AML-193 (cell line): Measurements from ENCODE around the gene LRRC4C.
"Not testable (repeated sequence)": the region's sequence is repeated elsewhere in the genome, so short reads cannot be mapped to it uniquely, and the experiment has no call there.

Experiments
- DNase-seq, 2 experiments: peaks; one replicate each; lab custom pipeline; 2025; lab: John Stamatoyannopoulos, UW

The LRRC4C gene

DNA sequence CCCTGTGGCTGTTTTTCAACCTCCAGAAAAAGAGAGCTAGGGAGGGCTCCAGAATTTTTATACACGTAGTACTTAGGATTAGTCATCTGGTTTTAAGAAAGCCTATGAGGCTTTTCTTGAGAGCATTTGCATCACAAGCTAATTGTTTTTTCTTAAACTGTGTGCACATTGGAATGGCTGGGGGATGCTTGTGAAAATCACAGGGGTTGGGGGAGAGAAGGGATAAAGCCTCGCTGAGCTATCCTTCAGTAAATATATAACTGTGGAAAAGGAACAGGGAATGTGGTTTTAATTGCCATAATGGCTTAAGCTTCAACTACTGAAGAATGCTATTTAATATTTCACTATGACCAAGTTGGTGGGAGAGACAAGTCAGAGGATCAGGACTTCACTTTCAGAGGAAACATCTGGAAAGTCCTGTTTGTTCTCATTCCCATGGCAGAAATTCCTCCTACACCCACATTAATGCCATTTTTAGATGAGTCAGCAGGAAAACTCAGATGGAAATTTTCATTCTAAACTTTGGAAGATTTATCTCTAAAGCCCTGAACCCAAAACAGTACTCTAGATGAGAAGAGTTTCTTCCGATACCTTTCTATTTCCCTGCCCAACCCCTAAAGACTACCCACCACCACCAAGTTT lies 591.3 kb downstream of the LRRC4C start:
- no peak for DNase-seq

DNA sequence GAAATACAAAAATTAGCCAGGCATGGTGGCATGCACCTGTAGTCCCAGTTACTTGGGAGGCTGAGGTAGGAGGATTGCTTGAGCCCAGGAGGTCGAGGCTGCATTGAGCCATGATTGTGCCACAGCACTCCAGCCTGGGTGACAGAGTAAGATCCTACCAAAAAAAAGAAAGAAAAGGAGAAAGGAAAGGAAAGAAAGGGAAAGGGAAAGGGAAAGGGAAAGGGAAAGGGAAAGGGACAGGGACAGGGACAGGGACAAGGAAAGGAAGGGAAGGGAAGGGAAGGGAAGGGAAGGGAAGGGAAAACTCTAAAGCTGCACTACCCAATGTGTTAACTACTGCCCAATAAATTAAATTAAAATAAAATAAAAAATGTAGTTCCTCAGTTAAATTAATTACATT lies 601.7 kb downstream of the LRRC4C start:
- not testable (repeated sequence) for DNase-seq

DNA sequence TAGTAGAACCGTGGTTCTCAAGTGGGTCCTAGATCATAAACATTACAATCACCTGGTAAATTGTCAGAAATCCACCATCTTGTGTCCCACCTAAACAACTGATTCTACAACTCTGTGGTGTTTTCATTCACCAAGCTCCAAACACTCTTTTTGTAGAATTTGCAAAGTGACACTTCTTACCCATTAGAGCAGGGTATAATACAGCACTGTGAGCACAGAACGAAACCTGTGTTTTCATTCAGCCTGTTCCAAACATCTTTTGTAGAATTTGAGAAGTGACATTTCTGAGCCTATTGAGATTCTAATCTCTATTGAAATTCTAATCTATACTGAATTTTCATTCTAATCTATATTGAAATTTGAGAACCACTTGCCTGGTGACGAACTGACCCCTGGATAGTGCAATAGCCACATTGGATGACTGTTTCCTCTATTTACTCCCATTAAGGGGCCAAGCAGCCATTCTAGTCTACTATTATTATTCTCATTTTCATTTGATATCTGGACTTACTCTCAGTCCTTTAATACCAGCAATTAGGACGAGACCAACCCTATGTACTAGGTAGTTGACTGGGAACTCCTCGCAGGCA lies 616.6 kb downstream of the LRRC4C start:
- no peak for DNase-seq

DNA sequence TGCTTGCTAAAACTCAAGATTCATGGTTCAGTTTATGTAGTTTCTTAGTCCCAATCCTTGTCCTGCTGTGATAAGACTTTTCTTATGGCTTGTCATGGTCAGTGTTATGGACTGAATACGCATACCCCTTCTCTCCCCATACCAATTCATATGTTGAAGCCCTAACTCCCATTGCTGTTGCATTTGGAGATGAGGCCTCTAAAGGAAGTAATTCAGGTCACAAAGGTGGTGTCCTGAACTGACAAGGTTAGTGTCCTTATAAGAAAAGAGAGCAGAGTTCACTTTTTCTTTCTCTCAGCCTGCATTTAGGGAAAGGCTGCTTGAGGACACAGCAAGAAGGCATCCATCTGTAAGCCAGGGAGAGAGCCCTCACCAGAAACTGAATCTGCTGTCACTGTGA lies 618.2 kb downstream of the LRRC4C start:
- DNase-seq, result no peak

DNA sequence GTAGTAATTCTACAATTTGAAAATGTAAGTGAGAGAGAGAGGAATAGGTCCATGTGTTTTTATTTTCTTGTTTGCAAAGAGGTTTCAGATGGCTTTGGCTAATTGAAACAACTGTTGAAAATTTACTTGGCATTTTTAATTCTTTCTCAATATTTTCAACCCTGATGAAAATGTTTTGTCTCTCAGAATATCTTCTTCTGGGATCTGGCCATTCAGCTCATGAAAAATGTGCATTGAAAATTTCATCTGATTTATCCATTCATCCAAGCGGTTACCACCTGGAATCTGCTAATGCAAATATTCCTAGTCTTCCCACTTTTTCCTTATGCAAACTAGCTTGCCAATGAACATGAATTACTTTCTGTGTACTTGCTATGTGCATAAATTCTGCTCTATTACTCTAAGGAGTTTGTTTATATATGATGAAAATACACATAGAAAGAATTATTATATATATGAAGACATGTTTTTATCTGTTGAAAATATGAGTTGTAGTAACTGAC lies 621.2 kb downstream of the LRRC4C start:
- DNase-seq, result no peak

DNA sequence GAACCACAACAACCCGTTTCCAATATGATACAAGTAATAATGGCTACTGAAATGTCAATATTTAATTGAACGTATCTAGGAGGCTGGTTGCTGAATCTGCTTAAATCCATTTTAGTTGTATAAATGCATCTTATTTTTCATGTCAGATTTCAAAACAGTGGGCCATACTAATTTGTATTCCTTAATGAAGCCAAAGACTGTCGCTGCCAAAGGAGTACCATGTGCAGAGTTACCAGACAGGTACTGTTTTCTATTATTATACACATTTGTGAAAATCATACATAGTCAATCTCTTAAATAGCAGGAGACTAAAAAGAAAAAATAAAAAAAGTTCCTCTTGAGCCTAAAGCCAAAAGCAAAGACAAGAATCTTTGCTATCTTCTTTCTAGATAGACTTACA lies 632.3 kb downstream of the LRRC4C start:
- DNase-seq, result no peak

DNA sequence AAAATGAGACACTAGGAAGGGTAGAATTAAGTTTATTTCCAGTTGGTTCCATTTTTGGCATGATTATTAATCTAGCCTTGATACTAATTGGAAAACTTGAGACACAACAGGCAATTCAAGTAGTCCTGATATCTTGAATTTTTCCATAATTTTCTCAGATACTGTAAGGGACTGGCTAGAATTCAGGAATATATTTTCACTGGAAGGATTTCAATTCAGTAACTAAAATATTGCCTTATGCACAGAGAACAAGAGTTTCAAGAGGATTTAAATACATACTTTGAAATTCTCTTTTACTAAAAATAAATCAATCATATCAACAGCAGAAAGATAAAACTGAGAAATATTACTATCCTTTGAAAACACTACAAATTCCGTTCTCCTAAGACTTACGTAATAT lies 632.9 kb downstream of the LRRC4C start:
- no peak for DNase-seq

DNA sequence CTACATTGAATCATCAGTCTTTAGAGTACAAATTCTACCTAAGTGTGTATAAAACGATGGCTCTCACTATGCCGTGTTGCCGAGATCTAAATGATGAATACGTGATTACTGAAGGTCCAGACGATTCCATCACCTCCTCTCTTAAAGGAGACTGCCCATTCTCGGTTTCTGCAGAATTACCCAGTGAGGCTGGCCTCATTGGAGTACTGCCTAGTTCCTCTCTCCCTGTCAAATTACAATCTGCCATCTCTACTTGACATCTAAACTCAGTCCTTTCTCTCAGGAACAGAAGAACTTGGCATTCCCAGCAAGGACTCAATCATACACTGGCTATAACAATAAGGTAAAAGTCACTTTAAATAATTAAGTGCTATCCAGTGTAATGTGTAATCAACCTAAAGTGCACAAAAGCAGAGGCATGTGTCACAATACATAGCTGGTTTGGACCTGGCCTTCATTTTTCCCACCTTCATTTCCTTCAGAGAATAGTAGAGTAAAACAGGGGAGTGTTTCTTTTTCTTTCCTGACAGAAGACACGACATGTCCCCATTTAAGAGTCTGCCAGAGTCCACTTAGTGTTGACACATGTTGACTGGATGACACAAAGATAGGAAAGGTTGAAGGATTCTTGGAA lies 634.1 kb downstream of the LRRC4C start:
- no peak for DNase-seq

DNA sequence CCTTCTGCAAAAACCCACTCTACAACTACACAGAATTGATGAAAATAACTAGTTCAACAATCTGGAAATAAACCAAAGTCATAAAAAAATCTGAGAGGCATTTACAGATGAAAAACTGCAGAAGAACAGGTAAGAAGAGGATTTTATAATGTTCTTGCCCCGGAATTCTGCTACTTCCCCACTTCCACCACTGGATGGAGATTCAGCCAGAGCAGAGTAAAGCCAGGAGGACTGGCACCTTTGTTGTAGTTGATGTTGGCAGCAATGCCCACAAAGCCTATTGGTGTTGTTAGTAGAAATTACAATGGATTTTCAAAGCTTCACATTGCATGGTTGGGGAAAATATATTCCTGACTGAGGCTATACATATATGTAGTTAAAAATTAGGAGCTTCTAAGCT lies 640.2 kb downstream of the LRRC4C start:
- no peak for DNase-seq

DNA sequence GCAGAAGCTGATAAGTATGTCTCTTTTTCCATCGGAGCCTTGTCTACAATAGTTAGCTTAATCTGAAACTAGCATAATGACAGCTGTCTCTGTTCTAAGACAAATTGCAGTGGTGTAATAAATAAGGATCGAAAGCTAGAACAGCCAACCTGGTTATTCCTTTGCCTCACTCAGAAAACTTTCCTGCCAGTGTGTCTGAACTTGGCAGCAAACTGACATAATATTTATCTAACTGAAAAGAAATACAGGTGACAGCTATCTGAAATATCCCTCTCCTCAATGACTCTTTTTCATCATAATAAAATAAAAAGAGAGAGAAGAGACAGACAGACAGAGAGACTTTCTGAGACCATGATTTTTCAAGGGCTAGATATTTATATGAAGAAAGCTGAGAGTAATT lies 642.5 kb downstream of the LRRC4C start:
- DNase-seq, result no peak

DNA sequence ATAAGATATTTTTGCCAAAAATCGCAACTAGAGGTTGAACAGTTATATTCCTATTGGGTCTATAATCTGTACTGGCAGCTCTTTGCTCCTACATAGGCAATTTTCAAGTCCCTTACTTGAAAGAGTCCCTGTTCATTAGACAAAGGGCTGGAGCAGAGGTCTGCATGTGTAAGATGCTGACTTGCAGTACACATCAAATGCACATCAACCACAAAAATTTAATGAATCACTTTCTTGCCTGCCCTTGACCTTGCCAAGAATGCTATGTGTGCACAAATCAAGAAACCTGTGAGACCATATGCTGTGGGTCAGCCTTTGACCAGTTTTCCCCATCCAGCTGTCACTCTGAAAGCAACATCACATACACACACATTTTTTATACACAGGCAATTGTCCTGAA lies 661.5 kb downstream of the LRRC4C start:
- DNase-seq, result no peak

DNA sequence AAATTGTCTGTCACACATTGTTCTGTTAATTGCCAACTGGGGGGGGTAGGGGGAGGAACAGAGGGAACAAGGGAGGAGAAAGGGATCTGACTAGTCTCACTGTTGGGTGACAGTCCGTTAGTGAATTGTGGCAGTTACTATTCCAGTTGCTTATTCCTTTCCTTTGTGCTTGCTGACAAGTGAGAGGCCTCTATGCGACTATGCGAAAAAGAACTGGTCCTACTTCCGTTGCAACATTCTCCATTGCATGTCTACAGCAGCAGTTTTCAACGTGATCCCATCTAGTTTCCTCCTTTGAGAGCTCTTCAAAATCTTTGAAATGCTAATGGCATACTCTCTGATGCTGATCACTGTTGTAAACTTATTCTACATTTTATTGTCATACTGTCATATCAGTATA lies 672.2 kb downstream of the LRRC4C start:
- DNase-seq, result no peak

DNA sequence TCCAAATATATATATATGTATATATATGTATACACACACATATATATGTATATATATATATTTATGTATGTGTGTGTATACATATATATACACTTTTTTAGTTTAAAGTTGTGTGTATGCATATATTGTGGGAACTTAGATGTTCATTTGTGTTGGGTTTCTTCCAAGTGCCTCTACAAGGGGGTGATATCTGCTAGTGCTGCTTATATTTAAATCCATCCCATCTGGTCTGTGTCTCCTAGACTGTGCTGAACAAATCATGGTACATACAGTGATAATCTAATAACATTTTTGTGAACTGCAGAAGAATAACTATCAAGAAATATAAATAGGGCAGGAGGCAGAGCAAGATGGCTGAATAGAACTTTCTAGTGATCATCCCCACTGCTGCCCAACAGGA lies 696.4 kb downstream of the LRRC4C start:
- no peak for DNase-seq

DNA sequence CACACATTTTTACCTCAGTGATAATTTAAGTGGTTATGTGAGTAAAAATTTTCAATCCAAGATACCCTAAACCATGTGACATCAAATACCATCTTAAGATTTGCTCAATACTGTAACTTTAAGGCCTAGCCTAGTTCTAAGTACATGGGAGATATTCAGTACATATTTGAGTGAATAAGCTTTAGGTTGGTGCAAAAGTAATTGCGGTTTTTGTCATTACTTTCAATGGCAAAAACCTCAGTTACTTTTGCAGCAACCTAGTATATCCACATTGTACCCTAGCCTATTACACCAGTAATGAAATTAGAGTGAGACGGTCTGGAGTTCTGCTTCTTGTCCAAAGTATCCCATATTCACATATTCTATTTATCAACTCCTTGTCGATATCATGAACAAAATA lies 700.1 kb downstream of the LRRC4C start:
- no peak for DNase-seq

DNA sequence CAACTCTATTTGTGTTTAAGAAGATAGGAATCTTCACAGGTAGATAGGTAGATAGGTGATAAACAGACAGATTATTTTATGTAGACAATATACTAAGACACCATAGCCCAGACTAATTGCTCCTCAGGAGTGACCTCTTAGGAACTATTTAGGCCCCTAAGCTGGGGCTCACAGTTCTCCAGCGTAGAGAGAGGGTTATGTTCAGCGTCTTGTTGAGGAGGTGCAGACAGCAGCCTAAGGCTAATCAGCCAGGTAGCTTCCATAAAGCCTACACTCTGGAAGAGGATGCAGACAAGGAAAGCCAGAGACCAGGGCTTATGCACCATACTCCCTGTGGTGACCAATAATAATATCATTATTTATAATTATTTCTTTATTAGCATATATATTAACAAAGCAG lies 705.2 kb downstream of the LRRC4C start:
- no peak for DNase-seq

DNA sequence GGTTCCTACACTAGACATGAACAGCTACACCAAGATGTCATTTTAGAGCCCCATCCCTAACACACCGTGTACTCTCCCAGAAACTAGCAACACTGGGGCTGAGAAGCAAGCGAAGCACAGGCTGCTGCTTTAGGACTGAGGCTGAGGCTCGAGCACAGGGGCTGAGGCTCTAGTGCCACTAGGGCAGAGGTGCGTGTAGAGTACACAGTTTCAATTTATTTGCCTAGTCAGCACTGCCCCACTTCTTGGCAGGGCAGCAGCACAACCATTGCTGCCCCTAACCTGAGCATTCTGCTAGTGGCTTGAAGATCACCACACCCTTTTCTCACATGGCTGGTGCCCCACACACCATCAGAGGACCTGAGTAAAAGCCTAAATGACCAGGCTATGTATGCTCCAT lies 713.2 kb downstream of the LRRC4C start:
- DNase-seq, result no peak

DNA sequence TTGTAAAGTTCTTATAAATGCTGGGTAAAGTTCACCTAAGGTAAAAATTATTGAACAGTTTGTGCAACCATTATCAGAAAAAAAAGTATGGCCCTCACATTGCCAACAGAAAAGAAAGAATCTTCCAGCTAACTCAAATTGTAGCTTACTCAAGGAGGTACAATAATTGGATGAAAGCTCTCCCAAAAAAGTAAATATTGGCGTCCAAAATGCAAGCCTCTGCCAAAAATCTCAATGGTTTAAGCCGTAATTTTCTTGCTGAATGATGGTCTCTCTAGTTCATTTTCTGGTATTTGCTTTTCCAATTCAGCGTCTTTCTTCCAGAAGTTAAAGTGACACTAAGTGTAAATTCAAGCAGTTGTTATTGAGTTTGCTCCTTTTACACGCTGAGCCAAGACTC lies 727.3 kb downstream of the LRRC4C start:
- DNase-seq, result no peak

DNA sequence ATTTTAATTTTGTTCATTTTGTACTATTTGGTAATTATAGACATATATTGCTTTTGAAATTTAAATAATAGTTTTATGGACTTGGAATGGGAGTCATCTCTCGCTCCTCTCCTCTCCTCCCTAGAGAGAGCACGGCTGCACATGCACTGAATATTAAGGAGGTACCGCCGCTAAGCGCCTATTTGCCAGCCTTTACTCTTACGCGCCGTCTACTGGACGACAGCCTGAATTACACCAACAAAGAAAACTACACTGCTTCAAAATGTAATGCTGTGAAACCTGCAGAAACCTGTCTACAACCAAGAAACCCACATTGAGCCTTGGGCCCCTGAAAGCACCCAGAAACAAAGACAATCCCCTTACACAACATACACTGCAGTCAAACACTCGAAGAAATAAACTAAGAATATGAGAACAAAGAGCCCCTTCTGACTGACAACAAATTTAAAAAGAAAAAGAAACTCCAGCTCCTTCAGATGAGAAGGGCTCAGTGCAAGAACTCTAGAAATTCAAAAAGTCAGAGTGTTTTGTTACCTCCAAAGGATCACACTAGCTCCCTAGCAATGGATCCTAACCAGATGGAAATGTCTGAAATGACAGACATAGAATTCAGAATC lies 737.2 kb downstream of the LRRC4C start:
- no peak for DNase-seq

DNA sequence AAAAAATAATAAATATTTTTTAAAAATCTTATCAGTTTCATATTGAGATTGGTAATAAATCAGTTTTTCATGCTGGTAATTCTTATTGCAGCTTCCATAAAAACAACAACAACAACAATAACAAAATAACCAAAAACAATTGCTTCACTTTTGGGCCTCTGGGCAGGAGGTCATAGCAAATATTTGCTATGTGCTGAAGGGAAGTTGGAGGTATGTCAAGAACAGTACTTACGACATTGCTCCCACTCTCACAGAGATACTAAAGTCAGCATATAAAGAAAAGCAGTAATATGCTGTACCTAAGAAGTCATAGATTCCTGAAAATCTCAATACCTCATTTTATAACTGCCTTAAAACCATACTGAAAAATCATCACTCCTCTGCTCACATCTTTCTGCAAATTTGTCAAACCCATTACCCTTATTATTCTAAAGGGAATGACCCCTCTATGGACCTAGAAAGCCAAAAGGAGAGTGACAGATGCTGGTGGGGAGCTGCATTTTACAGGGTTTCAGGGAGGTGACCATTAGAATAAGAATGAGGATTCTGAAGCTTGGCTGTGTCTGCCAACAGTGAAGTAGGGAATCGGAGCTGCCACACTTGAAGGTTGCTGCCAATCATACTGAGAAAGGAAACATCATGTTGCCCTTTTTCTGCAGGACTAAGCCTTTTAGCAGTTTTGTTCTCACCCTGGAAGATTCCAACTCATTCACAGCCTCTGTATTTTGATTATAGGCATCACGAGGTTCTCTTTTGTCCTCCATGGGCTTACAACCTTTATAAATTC lies 742.9 kb downstream of the LRRC4C start:
- DNase-seq, result no peak

DNA sequence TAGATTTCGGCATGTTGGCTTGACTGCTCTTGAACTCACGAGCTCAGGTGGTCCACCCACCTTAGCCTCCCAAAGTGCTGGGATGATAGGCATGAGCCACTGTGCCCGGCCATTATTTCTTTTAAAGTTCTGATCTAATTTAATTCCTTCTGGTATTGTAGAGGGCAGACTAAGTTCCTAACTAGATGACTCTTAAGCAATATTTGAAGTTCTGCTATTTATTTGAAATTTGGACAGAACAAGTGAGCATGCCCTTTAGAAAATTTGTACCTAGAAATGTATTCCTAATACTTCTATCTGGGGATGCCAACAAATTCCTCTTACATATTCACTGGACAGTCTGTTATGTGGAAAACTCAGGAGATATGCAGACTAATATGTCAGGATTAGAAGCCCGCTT lies 746.4 kb downstream of the LRRC4C start:
- DNase-seq, result no peak

DNA sequence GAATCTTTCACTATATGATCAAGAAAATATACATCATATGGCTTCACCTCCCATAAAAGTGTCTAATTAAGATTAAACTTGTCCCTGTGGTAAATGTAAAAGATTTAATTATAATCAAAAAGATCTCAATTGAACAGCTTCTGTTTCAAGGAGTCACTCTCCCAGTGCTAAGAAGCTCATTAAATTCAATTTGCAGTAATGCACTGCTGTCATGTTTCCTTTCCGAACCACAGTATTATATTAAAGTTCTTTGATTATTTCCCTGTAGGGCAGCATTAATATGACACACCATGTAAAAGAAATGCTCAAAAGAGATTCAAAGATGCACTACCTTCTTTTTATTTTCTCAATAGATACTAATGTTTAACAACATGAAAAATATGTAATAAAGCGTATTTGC lies 758.4 kb downstream of the LRRC4C start:
- DNase-seq, result no peak

DNA sequence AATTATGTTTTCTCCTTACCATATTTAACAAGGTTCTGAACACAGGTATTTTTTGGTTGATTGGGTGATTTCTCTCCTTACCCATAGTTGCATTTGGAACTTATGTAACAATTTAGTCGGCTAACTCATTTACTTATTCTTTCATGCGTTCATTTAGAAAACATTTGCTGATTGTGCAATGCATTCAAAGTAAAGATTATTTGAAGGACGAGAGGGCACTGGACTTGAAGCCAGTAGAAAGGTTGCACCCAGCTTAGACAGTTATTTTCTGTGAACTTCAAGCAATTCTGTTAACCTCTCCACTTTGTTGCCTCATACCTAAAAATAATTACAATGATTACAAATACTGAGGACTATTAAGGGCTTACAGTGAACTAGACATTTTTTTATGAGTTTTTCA lies 769.6 kb downstream of the LRRC4C start:
- no peak for DNase-seq
